HG03575 (cell line): ENCODE data around the gene B4GALT2.

Source experiments
- ATAC-seq: cut with Tn5 transposase; IDR thresholded peaks from one replicate; pipeline ENCODE4 v1.9.1; 2021; ENCODE audit not compliant: unreplicated experiment, insufficient number of reproducible peaks, low FRiP score; ENCODE audit errors: extremely low read depth

The B4GALT2 gene

GRCh38 chr1:43995984-43996732, 17.1 kb downstream of the B4GALT2 start:
- no peak for ATAC-seq

GRCh38 chr1:43996733-43997115, 17.7 kb downstream of the B4GALT2 start:
- no peak for ATAC-seq

DNA sequence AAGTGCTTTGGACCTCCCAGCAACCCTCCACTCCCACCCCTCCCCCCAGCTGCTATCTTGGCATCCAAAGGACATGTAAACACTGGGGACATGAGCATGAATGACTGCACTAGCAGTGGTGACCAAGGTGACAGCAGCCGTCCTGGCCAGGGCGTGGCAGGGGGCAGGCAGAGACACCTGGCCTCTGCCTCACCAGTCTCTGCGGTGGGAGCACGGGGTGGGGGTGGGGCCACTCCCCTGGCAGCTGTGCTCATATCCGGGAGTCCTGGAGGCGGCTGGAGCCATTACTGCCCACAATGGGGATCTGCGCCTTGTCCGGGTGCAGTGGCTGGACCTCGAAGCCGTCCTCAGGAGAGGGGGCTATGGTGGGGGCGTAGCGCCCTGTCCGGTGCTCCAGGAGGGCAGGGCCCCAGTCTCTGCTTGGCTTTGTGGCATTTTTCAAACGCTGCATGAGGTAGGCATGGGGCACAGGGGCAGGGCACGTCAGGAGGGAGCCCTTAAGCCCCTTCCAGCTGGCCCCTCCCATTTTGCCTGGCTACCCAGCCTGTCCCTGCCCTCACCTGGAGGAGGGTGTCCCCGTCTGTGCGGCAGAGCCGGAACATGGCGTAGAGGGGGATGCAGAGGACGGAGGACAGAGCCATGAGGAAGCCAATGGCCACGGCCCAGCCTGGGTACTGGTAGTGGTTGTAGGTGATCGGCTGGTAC, 18.4 kb downstream of the B4GALT2 start:
- ATAC-seq, result no peak

- ATAC-seq, result no peak
Measured at GRCh38 chr1:43998000-43998378, 19.0 kb downstream of the B4GALT2 start.

- ATAC-seq, result no peak
Measured at GRCh38 chr1:43999455-43999854, 20.4 kb downstream of the B4GALT2 start.

GRCh38 chr1:44000122-44000665, 21.2 kb downstream of the B4GALT2 start:
- no peak for ATAC-seq

DNA sequence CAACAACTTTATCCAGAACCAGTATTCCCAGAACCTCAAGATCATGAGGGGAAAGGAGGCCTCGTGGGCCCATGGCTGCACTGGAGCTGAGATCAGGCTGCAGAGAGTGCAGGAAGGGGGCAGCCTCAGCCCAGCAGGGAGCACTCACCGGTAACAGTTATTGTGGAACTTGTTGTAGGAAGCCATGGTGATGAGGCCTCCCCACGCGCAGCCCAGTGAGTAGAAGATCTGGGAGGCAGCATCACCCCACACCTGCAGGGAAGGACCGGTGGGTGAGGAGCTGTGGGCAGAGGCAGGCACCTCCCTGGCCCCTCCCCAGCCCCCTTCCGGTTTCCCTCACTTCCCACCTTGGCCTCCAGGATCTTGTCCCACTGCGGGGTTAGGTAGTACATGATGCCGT, 23.2 kb downstream of the B4GALT2 start:
- ATAC-seq, result no peak

DNA sequence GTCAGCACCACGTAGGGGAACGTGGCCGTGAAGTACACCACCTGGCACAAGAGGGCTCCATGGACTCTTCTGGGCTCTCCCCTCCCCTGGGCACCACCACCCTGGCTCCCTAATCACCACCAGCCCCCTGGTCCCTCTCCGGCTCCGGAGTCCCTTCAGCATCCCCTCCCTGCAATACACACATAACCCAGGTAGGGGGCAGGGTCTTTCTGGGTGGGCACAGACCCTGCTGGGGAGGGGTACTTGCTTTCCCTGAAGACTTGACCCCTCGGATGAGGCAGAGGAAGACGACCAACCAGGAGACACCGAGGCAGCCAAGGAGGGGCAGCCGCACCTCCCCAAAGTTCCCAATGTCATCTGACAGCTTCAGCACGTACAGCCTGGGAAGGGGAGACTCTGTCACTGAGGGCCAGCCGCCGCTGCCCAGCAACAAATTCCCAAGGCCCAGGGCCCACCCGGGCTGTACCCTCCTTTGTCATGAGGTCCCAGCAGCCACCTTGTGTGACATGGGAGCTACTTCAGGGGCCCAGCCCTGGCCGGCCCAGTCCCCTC, 23.7 kb downstream of the B4GALT2 start:
- ATAC-seq, result no peak

DNA sequence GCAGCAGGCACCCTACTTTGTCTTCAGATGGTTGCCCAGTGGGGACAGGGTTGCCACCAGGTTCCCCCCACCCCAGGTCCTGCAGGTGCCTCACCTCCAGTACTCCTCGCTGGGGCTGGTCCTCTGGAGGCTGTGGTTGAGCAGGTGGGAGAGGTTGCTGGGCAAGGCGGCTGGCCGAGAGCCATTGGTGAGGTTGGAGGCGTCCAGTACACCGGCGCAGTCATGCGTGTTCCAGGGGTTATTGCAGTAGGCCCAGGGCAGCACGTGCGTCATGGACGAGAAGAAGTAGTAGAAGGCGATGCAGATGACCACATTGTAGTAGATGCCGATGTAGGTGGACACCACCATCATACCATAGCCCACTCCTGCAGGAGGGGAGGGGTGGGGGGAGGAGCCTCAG, 29.2 kb downstream of the B4GALT2 start:
- ATAC-seq, result no peak

DNA sequence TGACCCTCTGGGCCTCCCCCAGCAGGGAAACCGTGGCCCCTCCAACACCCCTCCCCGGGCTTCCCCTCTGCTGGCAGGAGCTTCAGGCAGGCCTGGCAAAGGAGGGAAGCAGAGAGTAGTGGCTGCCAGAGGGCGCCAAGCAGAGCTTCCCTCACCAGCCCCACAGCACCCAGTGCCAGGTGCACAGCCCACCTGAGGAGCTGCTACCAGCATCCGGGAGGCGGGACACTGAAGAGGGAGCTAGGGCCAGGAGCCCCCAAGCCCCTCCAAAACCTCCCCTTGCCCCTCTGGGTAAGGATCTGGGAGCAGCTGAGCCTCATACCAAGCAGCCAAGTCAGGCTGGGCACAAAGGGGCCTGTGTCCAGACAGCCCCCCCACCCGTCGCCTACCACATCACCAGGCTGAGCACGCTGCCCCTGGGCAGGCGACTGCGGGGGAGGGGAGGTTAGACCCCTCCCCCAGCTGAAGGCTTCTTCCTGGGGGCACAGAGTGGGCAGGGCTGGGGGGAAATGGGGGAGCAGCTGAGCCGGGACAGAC, 32.0 kb downstream of the B4GALT2 start:
- no peak for ATAC-seq

DNA sequence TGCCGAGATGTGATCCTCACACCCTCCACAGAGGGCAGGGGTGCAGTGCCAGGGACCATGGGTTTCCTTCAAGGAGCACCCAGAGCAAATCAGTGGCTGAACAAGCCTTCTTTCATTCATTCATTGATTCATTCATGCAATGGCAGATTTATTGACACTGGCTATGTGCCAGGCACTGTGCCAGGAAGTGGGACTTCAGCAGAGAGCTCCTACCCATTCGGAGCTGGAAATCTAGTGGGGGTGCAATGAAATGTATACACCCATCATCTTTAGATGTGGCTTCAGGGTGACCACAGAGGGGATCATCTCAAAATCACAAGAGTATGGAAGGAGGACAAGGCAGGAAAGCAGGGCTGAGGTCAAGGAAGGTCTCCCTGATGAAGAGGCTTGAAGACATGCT, 33.4 kb downstream of the B4GALT2 start:
- no peak for ATAC-seq

GRCh38 chr1:44012941-44013609, 34.1 kb downstream of the B4GALT2 start:
- no peak for ATAC-seq

GRCh38 chr1:44013949-44014348, 34.9 kb downstream of the B4GALT2 start:
- no peak for ATAC-seq

DNA sequence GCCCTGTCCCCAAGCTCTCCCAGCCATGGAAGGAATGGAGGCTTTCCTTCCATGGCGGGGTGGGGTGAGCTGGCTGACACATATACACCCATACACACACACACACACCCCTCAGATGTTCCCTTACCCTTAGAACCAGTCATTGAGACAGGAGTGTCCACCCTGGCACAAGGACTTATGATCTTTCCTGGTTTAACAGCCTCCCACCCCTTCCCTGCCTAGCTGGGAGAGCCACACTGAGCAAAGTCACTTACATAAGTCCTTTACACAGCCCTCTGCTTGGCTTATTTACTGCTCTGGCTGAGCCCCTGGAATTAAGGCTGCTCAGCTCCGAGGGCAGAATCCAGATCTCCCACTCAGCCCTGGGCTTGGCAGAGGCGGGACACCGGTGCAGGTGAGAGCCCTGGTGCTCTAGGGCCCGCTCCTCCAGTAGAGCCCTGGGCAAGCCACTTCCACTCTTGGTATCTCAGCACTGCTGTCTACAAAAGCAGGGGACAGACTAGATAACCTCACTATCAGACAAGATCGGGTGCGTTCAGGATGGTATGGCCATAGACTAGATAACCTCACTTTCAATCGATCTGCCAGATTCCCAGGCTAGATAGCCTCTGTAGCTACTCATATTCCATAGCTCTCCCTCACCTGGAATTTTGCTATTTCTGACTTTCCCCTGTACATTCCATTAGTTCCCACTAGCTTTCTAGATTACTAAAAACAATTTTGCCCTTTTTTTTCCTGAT, 35.5 kb downstream of the B4GALT2 start:
- no peak for ATAC-seq

DNA sequence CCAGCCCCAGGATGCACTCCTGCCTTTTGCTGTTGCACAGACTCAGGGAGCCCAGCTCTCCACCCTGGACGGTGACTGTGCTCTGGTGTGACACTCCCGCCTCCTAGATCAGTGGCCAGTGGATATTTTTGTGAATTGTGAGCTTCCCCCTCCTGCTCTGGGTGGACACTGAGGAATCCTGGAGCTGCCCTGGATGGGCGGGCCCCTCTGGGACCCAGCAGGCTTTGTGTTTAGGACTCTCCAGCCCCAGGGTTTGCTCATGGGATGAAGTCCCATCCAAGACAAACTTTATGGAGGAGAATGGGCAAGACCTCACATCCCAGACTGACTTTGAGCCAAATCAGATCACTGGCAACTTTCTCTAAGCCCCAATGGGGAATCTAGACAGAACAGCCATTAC, 36.2 kb downstream of the B4GALT2 start:
- no peak for ATAC-seq

GRCh38 chr1:44016041-44016889, 37.3 kb downstream of the B4GALT2 start:
- no peak for ATAC-seq

- no peak for ATAC-seq
Measured at GRCh38 chr1:44016890-44017400, 37.9 kb downstream of the B4GALT2 start.

DNA sequence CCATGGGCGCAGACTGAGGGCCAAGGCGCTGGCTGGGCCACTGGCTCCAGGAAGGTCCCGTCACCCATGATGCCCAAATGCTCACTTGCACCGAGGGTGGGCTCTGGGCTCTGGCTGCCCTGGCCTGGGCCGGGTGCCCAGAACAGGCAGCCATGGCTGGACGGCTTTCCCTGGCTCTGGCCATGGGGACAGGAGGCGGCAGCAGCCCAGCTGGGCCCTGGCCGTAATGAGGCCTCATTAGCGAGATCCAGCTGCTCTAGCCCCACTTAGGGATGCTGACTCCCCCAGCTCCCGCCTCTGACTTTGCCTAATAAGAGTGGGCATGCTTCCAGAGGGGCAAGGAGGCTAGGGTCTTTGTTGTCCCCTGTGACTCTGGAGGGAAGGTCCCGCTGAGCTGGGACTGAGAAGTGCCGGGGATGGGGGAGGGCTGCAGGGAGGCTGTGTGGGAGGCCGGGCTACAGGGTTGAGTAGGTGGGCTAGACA, 40.5 kb downstream of the B4GALT2 start:
- ATAC-seq, result no peak
